H9 (cell line): ENCODE data around the gene KLRC4. TPM values are rescaled to one million over a fixed set of nuclear protein-coding genes. Genes with fewer than 3 reads are reported as not detected.

Experiments
- DNase-seq: peaks from one replicate; pipeline ENCODE4 v3.0.0-alpha.2; 2017
- H2AFZ ChIP-seq: one replicate; pipeline ENCODE4 v1.6.1; 2013; ENCODE audit warnings: mild to moderate bottlenecking, low read length, control low read depth, moderate library complexity
- H2AK5ac ChIP-seq: 2 replicates; pipeline ENCODE4 v1.6.1; 2013; ENCODE audit warnings: low read length, control low read depth, mixed read lengths; ENCODE audit not compliant: insufficient read length
- H2BK120ac ChIP-seq: one replicate; pipeline ENCODE4 v1.6.1; 2013; ENCODE audit warnings: low read depth, mild to moderate bottlenecking, low read length, control low read depth, inconsistent platforms; ENCODE audit not compliant: poor library complexity, severe bottlenecking
- H2BK12ac ChIP-seq: 2 replicates; pipeline ENCODE4 v1.6.1; 2013; ENCODE audit warnings: low read length, control low read depth, mixed read lengths, low read depth; ENCODE audit not compliant: insufficient read length
- H2BK15ac ChIP-seq: 2 replicates; pipeline ENCODE4 v1.6.1; 2013; ENCODE audit warnings: low read depth, low read length, control low read depth
- H2BK20ac ChIP-seq: one replicate; pipeline ENCODE4 v1.6.1; 2013; ENCODE audit warnings: low read depth, mild to moderate bottlenecking, low read length, control low read depth, inconsistent platforms; ENCODE audit not compliant: poor library complexity, severe bottlenecking
- H2BK5ac ChIP-seq: 2 replicates; pipeline ENCODE4 v1.6.1; 2013; ENCODE audit warnings: low read length, control low read depth, mixed read lengths; ENCODE audit not compliant: insufficient read length
- H3K14ac ChIP-seq: 2 replicates; pipeline ENCODE4 v1.6.1; 2013; ENCODE audit warnings: low read length, control low read depth; ENCODE audit not compliant: insufficient read depth
- H3K18ac ChIP-seq: 2 replicates; pipeline ENCODE4 v1.6.1; 2013; ENCODE audit warnings: low read depth, mild to moderate bottlenecking, mixed read lengths, low read length, control low read depth; ENCODE audit not compliant: insufficient read length
- H3K23ac ChIP-seq: 2 replicates; pipeline ENCODE4 v1.6.1; 2013; ENCODE audit warnings: low read length, control low read depth, mixed read lengths, low read depth; ENCODE audit not compliant: insufficient read length
- H3K23me2 ChIP-seq: 2 replicates; pipeline ENCODE4 v1.6.1; 2013; ENCODE audit warnings: low read depth, mild to moderate bottlenecking, mixed read lengths, low read length, control low read depth; ENCODE audit not compliant: insufficient read length, poor library complexity, severe bottlenecking
- H3K27ac ChIP-seq: 2 replicates; pipeline ENCODE4 v1.5.1; 2013; ENCODE audit warnings: low read length, control low read depth, mixed read lengths, low read depth; ENCODE audit not compliant: insufficient read length
- H3K27me3 ChIP-seq: 2 replicates; pipeline ENCODE4 v1.6.1; 2013; ENCODE audit warnings: low read length, control low read depth, inconsistent platforms; ENCODE audit not compliant: insufficient read depth
- H3K4ac ChIP-seq: 2 replicates; pipeline ENCODE4 v1.6.1; 2013; ENCODE audit warnings: low read depth, mild to moderate bottlenecking, control low read depth, inconsistent platforms, low read length, moderate library complexity
- H3K4me1 ChIP-seq: 2 replicates; pipeline ENCODE4 v1.6.1; 2013; ENCODE audit warnings: low read length, control low read depth, inconsistent platforms; ENCODE audit not compliant: insufficient read depth
- H3K4me2 ChIP-seq: 2 replicates; pipeline ENCODE4 v1.6.1; 2013; ENCODE audit warnings: low read length, control low read depth, mixed read lengths; ENCODE audit not compliant: insufficient read length, insufficient read depth
- H3K56ac ChIP-seq: 2 replicates; pipeline ENCODE4 v1.6.1; 2013; ENCODE audit warnings: low read depth, mild to moderate bottlenecking, mixed read lengths, low read length, control low read depth; ENCODE audit not compliant: insufficient read length
- H3K79me1 ChIP-seq: 2 replicates; pipeline ENCODE4 v1.6.1; 2013; ENCODE audit warnings: low read depth, mild to moderate bottlenecking, moderate library complexity, low read length, control low read depth, inconsistent platforms; ENCODE audit not compliant: insufficient read depth, poor library complexity, severe bottlenecking
- H3K79me2 ChIP-seq: 2 replicates; pipeline ENCODE4 v1.6.1; 2013; ENCODE audit warnings: low read length, control low read depth, inconsistent platforms; ENCODE audit not compliant: insufficient read depth
- H3K9ac ChIP-seq: 2 replicates; pipeline ENCODE4 v1.6.1; 2013; ENCODE audit warnings: low read length, control low read depth, mixed read lengths; ENCODE audit not compliant: insufficient read length; ENCODE audit errors: extremely low read depth
- H3K9me3 ChIP-seq: one replicate; pipeline ENCODE4 v1.6.1; 2013; ENCODE audit warnings: low read depth, low read length, inconsistent platforms; ENCODE audit not compliant: control insufficient read depth
- H3T11ph ChIP-seq: one replicate; pipeline ENCODE4 v1.6.1; 2013; ENCODE audit warnings: mild to moderate bottlenecking, low read length, control low read depth, inconsistent platforms
- H4K20me1 ChIP-seq: one replicate; pipeline ENCODE4 v1.6.1; 2013; ENCODE audit not compliant: control insufficient read depth, insufficient read length, insufficient read depth
- H4K5ac ChIP-seq: 2 replicates; pipeline ENCODE4 v1.6.1; 2013; ENCODE audit warnings: low read depth, mild to moderate bottlenecking, mixed read lengths, low read length, control low read depth; ENCODE audit not compliant: insufficient read length
- H4K8ac ChIP-seq: replicated peaks from 2 replicates; pipeline ENCODE4 v1.6.1; 2013; ENCODE audit warnings: low read length, control low read depth, mixed read lengths, low read depth; ENCODE audit not compliant: insufficient read length
- H4K91ac ChIP-seq: 2 replicates; pipeline ENCODE4 v1.6.1; 2013; ENCODE audit warnings: low read depth, mild to moderate bottlenecking, moderate library complexity, mixed read lengths, low read length, control low read depth; ENCODE audit not compliant: insufficient read length
- H3K27ac Mint-ChIP-seq, 3 experiments: 2 replicates in 2 of 3; 3 replicates in 1 of 3; pipeline ENCODE4 v1.8.0; 2020 to 2021; ENCODE audit warnings: mixed read lengths in 3 of 3, mild to moderate bottlenecking in 1 of 3, moderate library complexity in 1 of 3
- H3K27me3 Mint-ChIP-seq: 2 replicates; pipeline ENCODE4 v1.8.0; 2021; ENCODE audit warnings: low read depth, mild to moderate bottlenecking, moderate library complexity, mixed read lengths
- H3K36me3 Mint-ChIP-seq, 3 experiments: 2 replicates in 2 of 3; 3 replicates in 1 of 3; pipeline ENCODE4 v1.8.0; 2020 to 2021; ENCODE audit warnings: low read depth in 3 of 3, mixed read lengths in 3 of 3; ENCODE audit not compliant: insufficient read depth in 1 of 3
- H3K4me1 Mint-ChIP-seq, 2 experiments: 2 replicates each; pipeline ENCODE4 v1.8.0; 2020; ENCODE audit warnings: mixed read lengths in 2 of 2
- H3K4me3 Mint-ChIP-seq, 2 experiments: 2 replicates in 1 of 2; 3 replicates in 1 of 2; pipeline ENCODE4 v1.8.0; 2020 to 2021; ENCODE audit warnings: mild to moderate bottlenecking in 2 of 2, mixed read lengths in 2 of 2, moderate library complexity in 1 of 2
- H3K9me3 Mint-ChIP-seq, 2 experiments: 2 replicates in 1 of 2; 3 replicates in 1 of 2; pipeline ENCODE4 v1.8.0; 2020; ENCODE audit warnings: mild to moderate bottlenecking in 2 of 2, mixed read lengths in 2 of 2, moderate library complexity in 1 of 2
- CTCF ChIP-seq: fragments of 200-600 bp; sonication (generic); conservative IDR thresholded peaks from 3 replicates; pipeline ENCODE4 v1.8.0; 2021; ENCODE audit warnings: antibody characterized with exemption, mild to moderate bottlenecking
- WGBS: extraction: QIAGEN DNeasy Blood & Tissue Kit; methylation state at CpG from one replicate; pipeline ENCODE4 v1.1.7; 2013; ENCODE audit warnings: missing lambda C conversion rate, low lambda C conversion rate, mixed read lengths; ENCODE audit not compliant: insufficient read length; ENCODE audit errors: extremely low coverage; 5-methylcytosine and 5-hydroxymethylcytosine counted together
- total RNA-seq: library from RNA; stranded (reverse); gene quantifications from 2 replicates; pipeline ENCODE4 v1.2.1, GENCODE V29; 2021

KLRC4 gene
- total RNA-seq, 1 experiment from 2014 or later: not detected

DNA sequence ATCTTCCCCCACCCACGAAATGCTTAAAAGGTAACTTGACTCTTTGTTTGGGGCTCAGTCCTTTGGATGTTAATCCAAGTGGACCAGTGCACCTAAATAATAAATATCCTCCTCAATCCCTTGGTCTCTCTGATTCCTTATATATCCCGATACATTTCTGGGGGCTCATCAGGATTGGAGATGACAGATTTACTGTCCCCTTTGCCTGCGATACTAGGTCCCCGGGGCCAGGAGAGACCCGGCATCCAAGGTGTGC, 46.0 kb downstream of the KLRC4 start:
- H3K4me2 ChIP-seq: peak overlapping the region; percentile 99
- peak overlapping the region; percentile 9 for H4K91ac ChIP-seq
- Mint-ChIP-seq H3K4me1 (peaks cover 24 to 37% of the 10 kb centered on the region in 2 experiments), H3K9me3 (peaks cover 7 to 14% of the 10 kb centered on the region in 2 experiments; a peak in 3 of 5 replicates), H3K4me3 (no peak overlapping the region), H3K36me3 (peaks cover 3 to 19% (median 8%) of the 10 kb centered on the region in 3 experiments; a peak in 6 of 7 replicates), H3K27me3 (no peaks in the 10 kb centered on the region; the same call in 1 of the 2 replicates), H3K27ac (no peak overlapping the region)
- no peak overlapping the region for H3T11ph ChIP-seq
- peaks cover 12% of the 10 kb centered on the region for H3K23me2 ChIP-seq
- H4K8ac ChIP-seq: no peak overlapping the region
- H2BK20ac ChIP-seq: no peak overlapping the region
- H3K79me2 ChIP-seq: no peaks in the 10 kb centered on the region
- peak overlapping the region; percentile 79 for H4K5ac ChIP-seq
- H3K9ac ChIP-seq: no peak overlapping the region
- H2BK5ac ChIP-seq: no peak overlapping the region
- peak overlapping the region; percentile 72 for H2BK12ac ChIP-seq
- no peak for DNase-seq
- no peak overlapping the region for H2AK5ac ChIP-seq
- no peaks in the 10 kb centered on the region for H4K20me1 ChIP-seq
- no peak overlapping the region for H3K23ac ChIP-seq
- H3K18ac ChIP-seq: peak overlapping the region; percentile 82
- H3K9me3 ChIP-seq: no peaks in the 10 kb centered on the region
- H3K56ac ChIP-seq: peak overlapping the region; percentile 9
- H3K79me1 ChIP-seq: no peaks in the 10 kb centered on the region
- no peaks in the 10 kb centered on the region for H3K27me3 ChIP-seq
- H3K14ac ChIP-seq: peak overlapping the region; percentile 84
- no peak overlapping the region for H3K4ac ChIP-seq
- no peak overlapping the region for H2BK120ac ChIP-seq
- 0 out of 2 replicates have a peak overlapping the region, but pooled peaks have one; percentile 25 for H2BK15ac ChIP-seq
- H3K4me1 ChIP-seq: peaks cover 15% of the 10 kb centered on the region; the same call in 1 of the 2 replicates
- no peak for TF ChIP-seq CTCF
- WGBS: no CpG with 5 or more reads among the region's 5 CpGs
- no peak overlapping the region for H3K27ac ChIP-seq
- no peak overlapping the region for H2AFZ ChIP-seq
